IMR-90 (cell line): Measurements from ENCODE around the gene ST6GAL2.

Experiments used
- CEBPB ChIP-seq: IDR thresholded peaks from 2 replicates; pipeline ENCODE4 v1.6.1; 2012; ENCODE audit warnings: low read depth, low read length, improper control_type of control experiment
- CHD1 ChIP-seq: IDR thresholded peaks from 2 replicates; pipeline ENCODE4 v1.6.1; 2012; ENCODE audit warnings: low read depth, low read length, improper control_type of control experiment
- TF ChIP-seq, protein P1 (sequence below): fragments of 150-350 bp; IDR thresholded peaks from 2 replicates; pipeline ENCODE4 v1.6.1; 2016; ENCODE audit warnings: low read depth, mild to moderate bottlenecking, low read length, moderate library complexity, borderline replicate concordance
- TF ChIP-seq, protein P2 (sequence below): conservative IDR thresholded peaks from 2 replicates; pipeline ENCODE4 v1.5.1; 2012; ENCODE audit warnings: mild to moderate bottlenecking, low read depth, low read length, improper control_type of control experiment

- TF ChIP-seq, protein P1, sequence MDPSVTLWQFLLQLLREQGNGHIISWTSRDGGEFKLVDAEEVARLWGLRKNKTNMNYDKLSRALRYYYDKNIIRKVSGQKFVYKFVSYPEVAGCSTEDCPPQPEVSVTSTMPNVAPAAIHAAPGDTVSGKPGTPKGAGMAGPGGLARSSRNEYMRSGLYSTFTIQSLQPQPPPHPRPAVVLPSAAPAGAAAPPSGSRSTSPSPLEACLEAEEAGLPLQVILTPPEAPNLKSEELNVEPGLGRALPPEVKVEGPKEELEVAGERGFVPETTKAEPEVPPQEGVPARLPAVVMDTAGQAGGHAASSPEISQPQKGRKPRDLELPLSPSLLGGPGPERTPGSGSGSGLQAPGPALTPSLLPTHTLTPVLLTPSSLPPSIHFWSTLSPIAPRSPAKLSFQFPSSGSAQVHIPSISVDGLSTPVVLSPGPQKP, result no peak
- TF ChIP-seq CHD1, result no peak
- TF ChIP-seq CEBPB, result no peak
- TF ChIP-seq, protein P2, sequence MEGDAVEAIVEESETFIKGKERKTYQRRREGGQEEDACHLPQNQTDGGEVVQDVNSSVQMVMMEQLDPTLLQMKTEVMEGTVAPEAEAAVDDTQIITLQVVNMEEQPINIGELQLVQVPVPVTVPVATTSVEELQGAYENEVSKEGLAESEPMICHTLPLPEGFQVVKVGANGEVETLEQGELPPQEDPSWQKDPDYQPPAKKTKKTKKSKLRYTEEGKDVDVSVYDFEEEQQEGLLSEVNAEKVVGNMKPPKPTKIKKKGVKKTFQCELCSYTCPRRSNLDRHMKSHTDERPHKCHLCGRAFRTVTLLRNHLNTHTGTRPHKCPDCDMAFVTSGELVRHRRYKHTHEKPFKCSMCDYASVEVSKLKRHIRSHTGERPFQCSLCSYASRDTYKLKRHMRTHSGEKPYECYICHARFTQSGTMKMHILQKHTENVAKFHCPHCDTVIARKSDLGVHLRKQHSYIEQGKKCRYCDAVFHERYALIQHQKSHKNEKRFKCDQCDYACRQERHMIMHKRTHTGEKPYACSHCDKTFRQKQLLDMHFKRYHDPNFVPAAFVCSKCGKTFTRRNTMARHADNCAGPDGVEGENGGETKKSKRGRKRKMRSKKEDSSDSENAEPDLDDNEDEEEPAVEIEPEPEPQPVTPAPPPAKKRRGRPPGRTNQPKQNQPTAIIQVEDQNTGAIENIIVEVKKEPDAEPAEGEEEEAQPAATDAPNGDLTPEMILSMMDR, result no peak
Measured at GRCh38 chr2:106798826-106799552, 87.0 kb downstream of the ST6GAL2 start.
